GM06990 (cell line): ENCODE measurements around the gene SCRG1.

ENCODE experiments used
- DNase-seq: peaks from one replicate; pipeline ENCODE4 v3.0.0-alpha.2; 2011; ENCODE audit not compliant: insufficient read length; ENCODE audit errors: extremely low read depth
- H3K27me3 ChIP-seq: replicated peaks from 2 replicates; pipeline ENCODE4 v1.6.0; 2011; ENCODE audit warnings: low read length; ENCODE audit not compliant: control insufficient read depth, insufficient read depth
- H3K36me3 ChIP-seq: 2 replicates; pipeline ENCODE4 v1.5.1; 2011; ENCODE audit warnings: low read length; ENCODE audit not compliant: control insufficient read depth, insufficient read depth
- H3K4me3 ChIP-seq: replicated peaks from 2 replicates; pipeline ENCODE4 v1.5.1; 2011; ENCODE audit warnings: low read depth, mild to moderate bottlenecking, control low read depth, low read length
- CTCF ChIP-seq: IDR thresholded peaks from 2 replicates; pipeline ENCODE4 v1.5.1; 2011; ENCODE audit warnings: low read length, control low read depth, mild to moderate bottlenecking, inconsistent platforms; ENCODE audit not compliant: insufficient read depth, poor library complexity, severe bottlenecking

The SCRG1 gene

GRCh38 chr4:173440888-173441287 is 42.0 kb upstream of the SCRG1 start:
- Histone ChIP-seq H3K36me3 (no peaks in the 10 kb centered on the region), H3K27me3 (no peaks in the 10 kb centered on the region), H3K4me3 (no peak overlapping the region)
- DNase-seq = no peak
- TF ChIP-seq CTCF = no peak

GRCh38 chr4:173436771-173437265 is 37.9 kb upstream of the SCRG1 start:
- H3K27me3 ChIP-seq = no peaks in the 10 kb centered on the region
- no peak for TF ChIP-seq CTCF

GRCh38 chr4:173436149-173436579 is 37.2 kb upstream of the SCRG1 start:
- Histone ChIP-seq H3K36me3 (no peaks in the 10 kb centered on the region), H3K27me3 (no peaks in the 10 kb centered on the region), H3K4me3 (no peak overlapping the region)
- DNase-seq = no peak
- no peak for TF ChIP-seq CTCF

More at GRCh38 chr4:173436771-173437265, 37.9 kb upstream of the SCRG1 start:
- Histone ChIP-seq H3K36me3 (no peaks in the 10 kb centered on the region), H3K4me3 (no peak overlapping the region)
- DNase-seq = no peak

GRCh38 chr4:173434231-173434630 is 35.3 kb upstream of the SCRG1 start:
- TF ChIP-seq CTCF = no peak
- no peaks in the 10 kb centered on the region for H3K27me3 ChIP-seq
- no peak for DNase-seq
- no peaks in the 10 kb centered on the region for H3K36me3 ChIP-seq
- H3K4me3 ChIP-seq = no peak overlapping the region

GRCh38 chr4:173433447-173433846 is 34.5 kb upstream of the SCRG1 start:
- no peaks in the 10 kb centered on the region for H3K27me3 ChIP-seq
- TF ChIP-seq CTCF = no peak
- no peak overlapping the region for H3K4me3 ChIP-seq
- DNase-seq = no peak
- no peaks in the 10 kb centered on the region for H3K36me3 ChIP-seq

GRCh38 chr4:173432430-173432829 is 33.5 kb upstream of the SCRG1 start:
- no peaks in the 10 kb centered on the region for H3K36me3 ChIP-seq
- no peak overlapping the region for H3K4me3 ChIP-seq
- no peak for DNase-seq
- TF ChIP-seq CTCF = no peak
- no peaks in the 10 kb centered on the region for H3K27me3 ChIP-seq
